Spinal cord (tissue), 10 donors: ENCODE data around the gene NOMO2. TPM values are rescaled to one million over a fixed set of nuclear protein-coding genes. Genes with fewer than 3 reads are reported as not detected.
"Not testable (repeated sequence)": the region's sequence is repeated elsewhere in the genome, so short reads cannot be mapped to it uniquely, and the experiment has no call there.

ENCODE experiments used
- DNase-seq, 6 donors: peaks; one replicate each; pipeline versions ENCODE4 v3.0.0 to v3.0.0-alpha.2; 2013 to 2015; ENCODE audit warnings: low spot score in 6 of 6, low read depth in 4 of 6
- H3K27ac ChIP-seq: one replicate; pipeline ENCODE4 v1.5.1; 2013; ENCODE audit warnings: low read depth, low read length, control low read depth
- H3K27me3 ChIP-seq: one replicate; pipeline ENCODE4 v1.6.1; 2013; ENCODE audit warnings: low read length; ENCODE audit not compliant: control insufficient read depth, insufficient read depth
- H3K36me3 ChIP-seq: one replicate; pipeline ENCODE4 v1.6.1; 2013; ENCODE audit warnings: low read length; ENCODE audit not compliant: control insufficient read depth, insufficient read depth
- H3K4me1 ChIP-seq: one replicate; pipeline ENCODE4 v1.6.1; 2013; ENCODE audit warnings: low read length; ENCODE audit not compliant: control insufficient read depth, insufficient read depth
- H3K4me3 ChIP-seq: one replicate; pipeline ENCODE4 v1.5.1; 2013; ENCODE audit warnings: low read depth, low read length, control low read depth
- H3K9me3 ChIP-seq: one replicate; pipeline ENCODE4 v1.6.1; 2013; ENCODE audit warnings: low read length; ENCODE audit not compliant: control insufficient read depth, insufficient read depth
- WGBS: methylation state at CpG from one replicate; pipeline ENCODE4 v1.1.5; 2013; ENCODE audit warnings: missing lambda C conversion rate; ENCODE audit not compliant: insufficient coverage; 5-methylcytosine and 5-hydroxymethylcytosine counted together
- polyA plus RNA-seq, 2 donors: library from polyadenylated mRNA; unstranded; fragments of 120-200 nt; gene quantifications; one replicate each; pipeline ENCODE4 v1.2.1, GENCODE V29; 2013; ENCODE audit not compliant: insufficient read length in 2 of 2
- total RNA-seq, 2 donors: library from RNA; depleted of rRNA in 1 of 2; stranded (reverse); fragments of 120-200 nt in 1 of 2; fragments of >200 nt in 1 of 2; gene quantifications; one replicate each; pipeline versions ENCODE4 v1.2.3 to v1.2.4, GENCODE V29; 2013 to 2014
- donor health status: healthy.

NOMO2 gene
- total and polyA plus RNA-seq, 4 donors: 83.4 to 142 (median 115) TPM

- not testable (repeated sequence) for H3K4me3 ChIP-seq, H3K36me3 ChIP-seq, H3K27me3 ChIP-seq, H3K9me3 ChIP-seq, H3K27ac ChIP-seq, DNase-seq, H3K4me1 ChIP-seq
- no CpG with 5 or more reads among the region's 11 CpGs for WGBS
Measured at GRCh38 chr16:18409532-18410293, 152.2 kb downstream of the NOMO2 start.

- no CpG with 5 or more reads among the region's 88 CpGs for WGBS
- not testable (repeated sequence) for DNase-seq
Measured at GRCh38 chr16:18401851-18402657, 159.8 kb downstream of the NOMO2 start.

GRCh38 chr16:18401159-18401558 is 160.7 kb downstream of the NOMO2 start:
- not testable (repeated sequence) for H3K4me1 ChIP-seq, H3K27ac ChIP-seq, DNase-seq, H3K36me3 ChIP-seq, H3K9me3 ChIP-seq, H3K27me3 ChIP-seq, H3K4me3 ChIP-seq
- no CpG with 5 or more reads among the region's 38 CpGs for WGBS

More at GRCh38 chr16:18401851-18402657, 159.8 kb downstream of the NOMO2 start:
- not testable (repeated sequence) for H3K27ac ChIP-seq, H3K9me3 ChIP-seq, H3K36me3 ChIP-seq, H3K4me1 ChIP-seq, H3K4me3 ChIP-seq, H3K27me3 ChIP-seq

- H3K27ac ChIP-seq, H3K27me3 ChIP-seq, DNase-seq, H3K4me1 ChIP-seq, H3K36me3 ChIP-seq, H3K9me3 ChIP-seq, H3K4me3 ChIP-seq: not testable (repeated sequence)
- no CpG with 5 or more reads among the region's 31 CpGs for WGBS
Measured at GRCh38 chr16:18394363-18394762, 167.5 kb downstream of the NOMO2 start.

- not testable (repeated sequence) for H3K4me1 ChIP-seq, DNase-seq, H3K27me3 ChIP-seq, H3K9me3 ChIP-seq, H3K4me3 ChIP-seq, H3K27ac ChIP-seq, H3K36me3 ChIP-seq
- no CpG with 5 or more reads among the region's 43 CpGs for WGBS
Measured at GRCh38 chr16:18387767-18388166, 174.1 kb downstream of the NOMO2 start.

GRCh38 chr16:18386517-18386916 is 175.4 kb downstream of the NOMO2 start:
- WGBS: no CpG with 5 or more reads among the region's 25 CpGs
- not testable (repeated sequence) for H3K27ac ChIP-seq, DNase-seq

GRCh38 chr16:18385285-18385684 is 176.6 kb downstream of the NOMO2 start:
- DNase-seq, H3K4me3 ChIP-seq, H3K27me3 ChIP-seq, H3K27ac ChIP-seq, H3K36me3 ChIP-seq, H3K9me3 ChIP-seq, H3K4me1 ChIP-seq: not testable (repeated sequence)
- WGBS: no CpG with 5 or more reads among the region's 33 CpGs

More at GRCh38 chr16:18386517-18386916, 175.4 kb downstream of the NOMO2 start:
- not testable (repeated sequence) for H3K27me3 ChIP-seq, H3K4me1 ChIP-seq, H3K9me3 ChIP-seq, H3K4me3 ChIP-seq, H3K36me3 ChIP-seq

GRCh38 chr16:18384869-18385268 is 177.0 kb downstream of the NOMO2 start:
- not testable (repeated sequence) for H3K27ac ChIP-seq, H3K27me3 ChIP-seq, H3K9me3 ChIP-seq, H3K4me1 ChIP-seq, DNase-seq, H3K4me3 ChIP-seq, H3K36me3 ChIP-seq
- WGBS: no CpG with 5 or more reads among the region's 31 CpGs

GRCh38 chr16:18384098-18384636 is 177.7 kb downstream of the NOMO2 start:
- not testable (repeated sequence) for H3K36me3 ChIP-seq, H3K27me3 ChIP-seq, H3K27ac ChIP-seq, DNase-seq, H3K4me3 ChIP-seq, H3K4me1 ChIP-seq, H3K9me3 ChIP-seq
- WGBS: no CpG with 5 or more reads among the region's 25 CpGs
